ENCODE measurements around the gene SELENOV.

Gene SELENOV

GRCh38 chr19:39472746-39473442 lies 42.0 kb upstream of the SELENOV start:
- Histone ChIP-seq H3K9ac (ENCODE audit: low read depth, low read length) (no peak overlapping the region), H3K4me2 (ENCODE audit: insufficient read depth, low read length) (no peak overlapping the region), H3K27me3 (ENCODE audit: insufficient read depth, low read length, poor library complexity) (no peaks in the 10 kb centered on the region), H3K27ac (ENCODE audit: low read length) (no peak overlapping the region), H3K4me1 (ENCODE audit: insufficient read depth, low read length) (no peaks in the 10 kb centered on the region), H3K9me3 (ENCODE audit: insufficient read depth, low read length, severe bottlenecking) (no peaks in the 10 kb centered on the region), H3K4me3 (ENCODE audit: low read depth in 1 of 2, low read length in 2 of 2) (no peak overlapping the region), H4K20me1 (ENCODE audit: insufficient read depth, low read length) (peaks cover 5% of the 10 kb centered on the region), H3K36me3 (ENCODE audit: insufficient read depth, low read length) (peaks cover 86% of the 10 kb centered on the region), H2AFZ (ENCODE audit: low read depth, low read length) (no peak overlapping the region), H3K79me2 (ENCODE audit: insufficient read depth, low read length) (no peaks in the 10 kb centered on the region)
- no peak for ATAC-seq (ENCODE audit: insufficient read depth, low read depth)
- DNase-seq = no peak
- TF ChIP-seq EZH2 (IDR thresholded peaks at IDR 0.05; ENCODE audit: borderline replicate concordance, low read depth, low read length, severe bottlenecking) (no peak), CTCF (IDR thresholded peaks at IDR 0.05; ENCODE audit: borderline replicate concordance, extremely low read depth, low read length, poor library complexity, severe bottlenecking) (no peak)

GRCh38 chr19:39473443-39473960 lies 41.4 kb upstream of the SELENOV start:
- Histone ChIP-seq H3K4me1 (ENCODE audit: insufficient read depth, low read length) (no peaks in the 10 kb centered on the region), H3K9ac (ENCODE audit: low read depth, low read length) (no peak overlapping the region), H3K27ac (ENCODE audit: low read length) (no peak overlapping the region), H4K20me1 (ENCODE audit: insufficient read depth, low read length) (peaks cover 5% of the 10 kb centered on the region), H2AFZ (ENCODE audit: low read depth, low read length) (no peak overlapping the region), H3K4me3 (ENCODE audit: low read depth in 1 of 2, low read length in 2 of 2) (no peak overlapping the region), H3K27me3 (ENCODE audit: insufficient read depth, low read length, poor library complexity) (no peaks in the 10 kb centered on the region), H3K9me3 (ENCODE audit: insufficient read depth, low read length, severe bottlenecking) (no peaks in the 10 kb centered on the region), H3K36me3 (ENCODE audit: insufficient read depth, low read length) (peaks cover 79% of the 10 kb centered on the region), H3K4me2 (ENCODE audit: insufficient read depth, low read length) (no peak overlapping the region), H3K79me2 (ENCODE audit: insufficient read depth, low read length) (no peaks in the 10 kb centered on the region)
- no peak for ATAC-seq (ENCODE audit: insufficient read depth, low read depth)
- no peak for DNase-seq
- no peak for TF ChIP-seq CTCF (IDR thresholded peaks at IDR 0.05; ENCODE audit: borderline replicate concordance, extremely low read depth, low read length, poor library complexity, severe bottlenecking)
- TF ChIP-seq EZH2 (IDR thresholded peaks at IDR 0.05; ENCODE audit: borderline replicate concordance, low read depth, low read length, severe bottlenecking) = no peak

GRCh38 chr19:39474139-39474620 lies 40.8 kb upstream of the SELENOV start:
- Histone ChIP-seq H2AFZ (ENCODE audit: low read depth, low read length) (no peak overlapping the region), H3K79me2 (ENCODE audit: insufficient read depth, low read length) (no peaks in the 10 kb centered on the region), H3K4me3 (ENCODE audit: low read depth in 1 of 2, low read length in 2 of 2) (no peak overlapping the region), H3K9ac (ENCODE audit: low read depth, low read length) (no peak overlapping the region), H3K4me1 (ENCODE audit: insufficient read depth, low read length) (no peaks in the 10 kb centered on the region), H3K9me3 (ENCODE audit: insufficient read depth, low read length, severe bottlenecking) (no peaks in the 10 kb centered on the region), H3K4me2 (ENCODE audit: insufficient read depth, low read length) (no peak overlapping the region), H3K27ac (ENCODE audit: low read length) (no peak overlapping the region), H3K36me3 (ENCODE audit: insufficient read depth, low read length) (peaks cover 73% of the 10 kb centered on the region), H4K20me1 (ENCODE audit: insufficient read depth, low read length) (peaks cover 5% of the 10 kb centered on the region), H3K27me3 (ENCODE audit: insufficient read depth, low read length, poor library complexity) (no peaks in the 10 kb centered on the region)
- ATAC-seq (ENCODE audit: insufficient read depth, low read depth) (peak; percentile 93), DNase-seq (peak; percentile 78)
- TF ChIP-seq CTCF (IDR thresholded peaks at IDR 0.05; ENCODE audit: borderline replicate concordance, extremely low read depth, low read length, poor library complexity, severe bottlenecking) (peak; percentile 90), EZH2 (IDR thresholded peaks at IDR 0.05; ENCODE audit: borderline replicate concordance, low read depth, low read length, severe bottlenecking) (no peak)
